A549 (cell line): ENCODE data around the gene SEL1L3.

ENCODE experiments used
- CTCF ChIP-seq: fragments of >200 bp; sonication (Bioruptor Twin); formaldehyde crosslinking; IDR thresholded peaks from 3 replicates; pipeline ENCODE4 v1.5.1; 2016
- HOXA7 ChIP-seq: fragments of 250-450 bp; sonication (Bioruptor Pico); IDR thresholded peaks from 2 replicates; pipeline ENCODE4 v1.5.0; 2020; ENCODE audit warnings: mild to moderate bottlenecking, moderate library complexity
- HOXB5 ChIP-seq: fragments of 250-450 bp; sonication (Bioruptor Pico); IDR thresholded peaks from 2 replicates; pipeline ENCODE4 v1.5.0; 2020; ENCODE audit warnings: mild to moderate bottlenecking, moderate library complexity
- NFE2L2 ChIP-seq: fragments of 150-350 bp; conservative IDR thresholded peaks from 2 replicates; pipeline ENCODE4 v1.6.1; 2014; ENCODE audit warnings: low read length
- PHF8 ChIP-seq: fragments of 200-600 bp; sonication (generic); IDR thresholded peaks from 2 replicates; pipeline ENCODE4 v1.6.1; 2016; ENCODE audit warnings: low read depth, mild to moderate bottlenecking, antibody characterized with exemption, moderate library complexity, borderline replicate concordance
- POLR2A ChIP-seq: IDR thresholded peaks from 2 replicates; pipeline ENCODE4 v1.6.1; 2012; ENCODE audit warnings: mild to moderate bottlenecking, low read length
- POLR2AphosphoS2 ChIP-seq: conservative IDR thresholded peaks from 2 replicates; pipeline ENCODE4 v1.6.1; 2012; ENCODE audit warnings: low read length, improper control_type of control experiment, inconsistent platforms
- RNF2 ChIP-seq: fragments of 200-600 bp; sonication (generic); IDR thresholded peaks from 2 replicates; pipeline ENCODE4 v1.6.1; 2016; ENCODE audit warnings: low read depth, mild to moderate bottlenecking, antibody characterized with exemption, moderate library complexity, borderline replicate concordance
- SREBF2 ChIP-seq: fragments of 450-650 bp; IDR thresholded peaks from 2 replicates; pipeline ENCODE4 v1.6.1; 2014; ENCODE audit warnings: mild to moderate bottlenecking, moderate library complexity

GRCh38 chr4:25904748-25905082 is 41.9 kb upstream of the SEL1L3 start:
- TF ChIP-seq POLR2A (no peak), POLR2AphosphoS2 (no peak), RNF2 (no peak), CTCF (no peak), HOXA7 (no peak), PHF8 (no peak), SREBF2 (no peak), NFE2L2 (no peak), HOXB5 (CRISPR knock-in tag) (no peak)
